ENCODE data around the gene ST6GAL1.

ST6GAL1 gene

DNA sequence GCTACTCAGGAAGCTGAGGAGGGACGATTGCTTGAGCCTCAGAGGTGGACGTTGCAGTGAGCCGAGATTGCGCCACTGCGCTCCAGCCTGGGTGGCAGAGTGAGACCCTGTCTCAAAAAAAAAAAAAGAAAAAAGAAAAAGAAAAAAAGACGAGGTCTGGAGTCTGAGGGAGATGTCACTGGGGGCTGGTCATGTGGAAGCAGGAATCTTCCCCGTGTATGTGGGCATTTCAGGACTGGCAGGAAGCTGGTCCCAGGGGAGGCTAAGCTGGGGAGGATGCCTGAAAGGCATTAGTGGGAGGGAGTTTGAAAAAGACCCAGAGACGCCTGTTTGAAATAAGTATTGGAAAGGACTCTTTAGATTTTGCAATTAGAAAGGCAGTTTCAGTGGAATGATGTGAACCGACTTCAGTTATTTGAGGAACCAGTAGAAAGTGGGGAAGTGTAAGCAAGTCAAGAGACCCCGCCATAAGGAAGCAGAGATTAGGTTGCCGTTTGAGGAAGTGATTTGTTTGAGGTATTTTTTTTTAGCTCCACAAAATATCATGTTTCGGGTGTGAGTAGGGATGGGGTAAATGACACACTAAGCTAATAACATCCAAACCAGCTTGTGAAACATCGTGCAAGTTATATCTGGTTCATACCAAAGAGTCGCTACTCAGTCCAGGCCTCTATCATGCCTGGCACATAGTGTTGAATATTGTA, 55.5 kb downstream of the ST6GAL1 start:
- TF ChIP-seq, protein P1, sequence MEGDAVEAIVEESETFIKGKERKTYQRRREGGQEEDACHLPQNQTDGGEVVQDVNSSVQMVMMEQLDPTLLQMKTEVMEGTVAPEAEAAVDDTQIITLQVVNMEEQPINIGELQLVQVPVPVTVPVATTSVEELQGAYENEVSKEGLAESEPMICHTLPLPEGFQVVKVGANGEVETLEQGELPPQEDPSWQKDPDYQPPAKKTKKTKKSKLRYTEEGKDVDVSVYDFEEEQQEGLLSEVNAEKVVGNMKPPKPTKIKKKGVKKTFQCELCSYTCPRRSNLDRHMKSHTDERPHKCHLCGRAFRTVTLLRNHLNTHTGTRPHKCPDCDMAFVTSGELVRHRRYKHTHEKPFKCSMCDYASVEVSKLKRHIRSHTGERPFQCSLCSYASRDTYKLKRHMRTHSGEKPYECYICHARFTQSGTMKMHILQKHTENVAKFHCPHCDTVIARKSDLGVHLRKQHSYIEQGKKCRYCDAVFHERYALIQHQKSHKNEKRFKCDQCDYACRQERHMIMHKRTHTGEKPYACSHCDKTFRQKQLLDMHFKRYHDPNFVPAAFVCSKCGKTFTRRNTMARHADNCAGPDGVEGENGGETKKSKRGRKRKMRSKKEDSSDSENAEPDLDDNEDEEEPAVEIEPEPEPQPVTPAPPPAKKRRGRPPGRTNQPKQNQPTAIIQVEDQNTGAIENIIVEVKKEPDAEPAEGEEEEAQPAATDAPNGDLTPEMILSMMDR (IDR thresholded peaks at IDR 0.05) = no peak

DNA sequence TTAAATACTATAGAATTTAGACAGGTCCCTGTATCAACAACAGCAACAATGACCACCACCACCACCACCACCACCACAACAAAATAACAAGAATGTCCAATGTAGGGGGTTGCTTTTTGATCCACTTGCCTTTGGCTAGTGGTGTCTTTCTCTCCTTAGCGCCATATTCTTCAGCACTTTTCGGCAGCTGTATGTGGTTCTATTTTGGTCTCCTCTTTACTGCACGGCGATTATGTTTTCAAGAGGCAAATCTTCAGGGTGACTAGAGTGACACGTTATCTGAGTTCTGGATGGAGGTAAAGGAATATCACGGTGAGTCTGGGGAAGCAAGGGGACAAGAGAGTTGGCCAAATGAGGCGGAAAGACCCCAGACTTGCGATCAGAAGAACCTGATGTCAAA, 56.1 kb downstream of the ST6GAL1 start:
- TF ChIP-seq, protein P1 (IDR thresholded peaks at IDR 0.05) = no peak

DNA sequence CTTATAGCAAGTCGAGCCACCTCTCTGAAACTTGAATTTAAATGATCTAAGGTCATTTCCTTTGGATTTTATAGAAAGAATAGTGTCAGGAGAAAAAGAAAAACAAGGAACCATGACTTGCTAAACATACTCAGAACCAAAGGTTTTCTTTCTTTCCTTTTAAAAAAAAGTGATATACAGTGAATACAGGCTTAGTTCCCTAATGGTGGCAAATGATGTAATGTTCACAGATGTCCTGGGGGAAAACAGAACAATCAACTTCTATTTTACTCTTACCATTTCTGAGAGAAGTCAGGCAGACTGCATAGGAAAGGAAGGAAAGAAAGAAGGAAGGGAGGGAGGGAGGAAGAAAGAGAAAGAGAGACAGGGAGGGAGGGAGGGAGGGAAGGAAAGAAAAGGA, 56.5 kb downstream of the ST6GAL1 start:
- TF ChIP-seq, protein P1 (IDR thresholded peaks at IDR 0.05) = no peak

DNA sequence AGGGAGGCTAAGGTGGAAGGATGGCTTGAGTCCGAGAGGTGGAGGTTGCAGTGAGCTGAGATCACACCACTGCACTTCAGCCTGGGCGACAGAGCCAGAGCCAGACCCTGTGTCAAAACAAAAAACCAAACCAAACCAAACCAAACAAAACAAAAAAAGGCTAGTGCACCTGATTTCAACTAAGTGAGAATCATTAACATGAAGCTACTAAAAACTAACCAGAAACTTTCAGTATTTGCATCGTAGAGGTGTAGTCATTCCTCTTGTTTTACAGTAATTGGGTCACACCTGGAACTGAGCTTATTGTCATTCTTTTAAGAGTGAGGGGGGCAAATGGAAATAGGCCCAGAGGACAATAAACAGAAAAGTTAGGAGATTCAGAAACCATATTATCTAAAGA, 58.5 kb downstream of the ST6GAL1 start:
- TF ChIP-seq, protein P1 (IDR thresholded peaks at IDR 0.05) = no peak

DNA sequence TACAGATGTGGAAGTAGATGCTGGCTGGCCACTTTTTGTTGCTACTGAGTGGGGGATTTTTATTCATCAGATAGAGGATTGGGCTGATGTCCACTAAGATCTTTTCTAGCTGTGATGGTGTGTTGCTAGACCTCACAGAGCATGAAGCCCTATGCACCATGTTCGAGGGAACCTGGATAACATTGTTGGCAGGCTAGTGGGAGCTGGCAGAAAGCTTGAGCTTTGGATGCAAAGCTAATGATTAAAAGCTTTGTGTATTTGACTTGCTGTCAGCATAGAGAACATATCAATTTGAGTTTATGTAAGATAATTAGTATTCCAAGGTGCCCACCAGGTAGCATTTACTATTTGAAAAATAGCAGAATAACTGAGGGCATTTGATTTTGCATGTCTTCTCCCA, 59.1 kb downstream of the ST6GAL1 start:
- TF ChIP-seq, protein P1 (IDR thresholded peaks at IDR 0.05) = no peak

DNA sequence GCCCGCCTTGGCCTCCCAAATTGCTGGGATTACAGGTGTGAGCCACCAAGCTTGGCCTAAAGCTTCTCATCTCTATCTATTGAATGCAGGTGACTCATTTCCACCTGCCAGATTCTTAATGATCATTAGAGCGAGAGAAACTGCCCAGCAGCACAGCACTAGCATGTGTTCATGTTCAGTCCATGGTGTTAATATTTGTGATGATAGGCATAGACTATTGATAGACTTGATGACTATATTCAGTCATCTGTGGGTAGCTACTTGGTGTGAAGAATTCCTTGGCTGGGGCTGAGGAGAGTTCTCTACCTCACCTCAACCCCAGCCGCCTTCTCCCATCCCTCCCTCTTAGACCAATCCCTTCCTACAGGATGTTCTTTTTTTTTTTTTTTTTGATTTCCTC, 60.0 kb downstream of the ST6GAL1 start:
- TF ChIP-seq, protein P1 (IDR thresholded peaks at IDR 0.05) = no peak

DNA sequence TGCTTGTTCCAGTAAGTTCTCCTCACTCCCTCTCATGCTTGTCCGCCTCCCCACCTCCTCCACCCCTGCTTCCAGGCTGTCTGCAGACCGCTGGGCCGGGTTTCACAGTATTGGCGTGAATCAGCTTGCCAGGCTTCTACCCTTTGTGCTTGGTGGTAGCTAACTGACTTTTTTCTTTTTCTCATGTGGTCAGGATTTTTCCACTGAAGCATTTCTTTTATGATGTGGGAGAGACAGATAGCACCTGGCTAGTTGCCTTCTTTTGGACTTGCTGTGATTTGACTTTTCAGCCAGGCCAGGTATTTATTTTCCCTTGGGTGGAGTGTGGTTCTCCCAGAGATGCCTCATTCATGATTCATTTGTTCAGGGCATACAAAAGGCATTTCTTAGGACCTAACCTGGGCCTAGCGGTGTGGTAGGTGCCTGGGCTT, 60.6 kb downstream of the ST6GAL1 start:
- TF ChIP-seq, protein P1 (IDR thresholded peaks at IDR 0.05) = no peak

DNA sequence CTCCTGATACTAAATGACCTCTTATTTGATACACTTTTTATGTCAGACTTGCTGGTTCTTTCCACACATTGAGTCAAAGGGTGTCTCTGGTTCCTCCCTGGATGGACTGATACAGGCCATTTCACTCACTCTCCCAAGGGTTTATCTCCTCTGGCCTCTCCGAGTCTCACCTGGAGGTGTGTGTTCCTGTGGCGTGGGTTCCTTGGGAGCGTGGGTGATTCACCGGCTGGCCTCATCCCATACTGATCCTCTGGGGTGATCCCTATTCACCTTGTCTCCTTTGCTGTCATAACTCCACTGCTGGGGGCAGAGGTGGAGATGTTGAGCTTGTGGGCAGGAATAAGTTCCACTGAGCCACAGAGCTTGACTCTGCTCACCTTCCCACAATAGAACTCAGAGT, 61.1 kb downstream of the ST6GAL1 start:
- TF ChIP-seq, protein P1 (IDR thresholded peaks at IDR 0.05) = no peak

Data from LNCAP (cell line).